GM12801 (cell line): ENCODE measurements around the gene TMEM213.

Experiments used
- CTCF ChIP-seq: IDR thresholded peaks from one replicate; pipeline ENCODE4 v1.5.1; 2011; ENCODE audit warnings: control low read depth; ENCODE audit not compliant: insufficient read length; ENCODE audit errors: extremely low read depth

TMEM213 gene

GRCh38 chr7:138797715-138798320 is at the start of gene TMEM213, which contains the start of gene ATP6V0A4:
Gene TMEM213 (plus strand): TSS chr7:138797994. CDS start chr7:138798105, 111 bp downstream.
Gene ATP6V0A4 (minus strand): TSS chr7:138798196. CDS start chr7:138771247, 26,949 bp downstream.
- TF ChIP-seq CTCF = no peak

- no peak for TF ChIP-seq CTCF
Measured at GRCh38 chr7:138748666-138749065, 49.1 kb upstream of the TMEM213 start.

GRCh38 chr7:138749960-138750359 is 47.8 kb upstream of the TMEM213 start:
- no peak for TF ChIP-seq CTCF

GRCh38 chr7:138750473-138750872 is 47.3 kb upstream of the TMEM213 start:
- no peak for TF ChIP-seq CTCF

- TF ChIP-seq CTCF = no peak
Measured at GRCh38 chr7:138750901-138751464, 46.8 kb upstream of the TMEM213 start.

GRCh38 chr7:138752518-138753149 is 45.2 kb upstream of the TMEM213 start:
- TF ChIP-seq CTCF = no peak

- no peak for TF ChIP-seq CTCF
Measured at GRCh38 chr7:138753150-138753518, 44.7 kb upstream of the TMEM213 start.
